ENCODE data around the gene PIGA. TPM values are rescaled to one million over a fixed set of nuclear protein-coding genes. Genes with fewer than 3 reads are reported as not detected.

The PIGA gene
- total RNA-seq, 1 donor from 2014 or later, result 45.0 TPM

- no peaks in the 10 kb centered on the region for H3K27me3 ChIP-seq (ENCODE audit: control insufficient read depth, insufficient read depth, low read length)
- TF ChIP-seq CTCF (IDR thresholded peaks at IDR 0.05; ENCODE audit: insufficient read depth, low read length, severe bottlenecking), result no peak
- H3K36me3 ChIP-seq (ENCODE audit: control insufficient read depth, insufficient read depth, low read length), result no peaks in the 10 kb centered on the region
- FAIRE-seq (peak; percentile 86), DNase-seq (ENCODE audit: low read depth) (peak; percentile 84)
- no peak within 1 kb of the TSS for H3K4me3 ChIP-seq (ENCODE audit: low read depth, low read length)
These were observed 65.5 kb downstream of the PIGA start, which contains the start of gene ASB9 for GRCh38 chrX:15269618-15270521. ASB9 (minus strand) TSS chrX:15270083; CDS start chrX:15269874, 209 bp downstream.

Other genes starting within 250 kb of the PIGA start
- gene ASB9, start 65.4 kb downstream of the PIGA start, total RNA-seq, result not detected in 2 replicates
- not detected in 2 replicates for gene ASB11, start 19.9 kb downstream of the PIGA start, total RNA-seq
- 0.26 TPM in 2 replicates for gene VEGFD, start 48.9 kb upstream of the PIGA start, total RNA-seq
- gene PIR, start 157.8 kb upstream of the PIGA start, total RNA-seq, result 23.7 and 35.8 TPM in 2 replicates
- gene BMX, start 165.3 kb upstream of the PIGA start, total RNA-seq, result not detected in 2 replicates

All from bronchial epithelial cell (primary cell).